HG02588 (cell line): ENCODE results near the gene FGF8.

Experiments used
- ATAC-seq: cut with Tn5 transposase; IDR thresholded peaks from one replicate; pipeline ENCODE4 v1.9.1; 2021; ENCODE audit warnings: mild to moderate bottlenecking, moderate library complexity; ENCODE audit not compliant: unreplicated experiment

Gene FGF8

GRCh38 chr10:101770331-101771215 lies 5.3 kb downstream of the FGF8 start:
- no peak for ATAC-seq

- ATAC-seq, result no peak
These were observed 6.3 kb downstream of the FGF8 start for GRCh38 chr10:101769541-101770180.

- no peak for ATAC-seq
These were observed 7.1 kb downstream of the FGF8 start for GRCh38 chr10:101768791-101769170.

GRCh38 chr10:101767966-101768790 lies 7.7 kb downstream of the FGF8 start:
- no peak for ATAC-seq

GRCh38 chr10:101767600-101767945 lies 8.3 kb downstream of the FGF8 start:
- ATAC-seq, result no peak

GRCh38 chr10:101766753-101767599 lies 8.9 kb downstream of the FGF8 start:
- ATAC-seq, result no peak

- ATAC-seq, result no peak
These were observed 9.6 kb downstream of the FGF8 start for GRCh38 chr10:101766306-101766705.

GRCh38 chr10:101763141-101763846 lies 12.6 kb downstream of the FGF8 start:
- no peak for ATAC-seq

GRCh38 chr10:101762736-101763135 lies 13.2 kb downstream of the FGF8 start:
- no peak for ATAC-seq

- no peak for ATAC-seq
These were observed 14.7 kb downstream of the FGF8 start for GRCh38 chr10:101761226-101761625.

- no peak for ATAC-seq
These were observed 15.4 kb downstream of the FGF8 start for GRCh38 chr10:101760510-101760909.

GRCh38 chr10:101759309-101760247 lies 16.3 kb downstream of the FGF8 start:
- ATAC-seq, result no peak

- ATAC-seq, result no peak
These were observed 17.1 kb downstream of the FGF8 start for GRCh38 chr10:101758858-101759257.

GRCh38 chr10:101752241-101752640 lies 23.7 kb downstream of the FGF8 start:
- ATAC-seq, result no peak

GRCh38 chr10:101749047-101750016 lies 26.6 kb downstream of the FGF8 start:
- ATAC-seq, result no peak

GRCh38 chr10:101748496-101748895 lies 27.4 kb downstream of the FGF8 start:
- no peak for ATAC-seq

- no peak for ATAC-seq
These were observed 30.7 kb downstream of the FGF8 start for GRCh38 chr10:101745074-101745696.
